Measurements from ENCODE around the gene DDX25. TPM values are rescaled to one million over a fixed set of nuclear protein-coding genes. Genes with fewer than 3 reads are reported as not detected.

The DDX25 gene
- total RNA-seq, 1 donor = not detected

- DNase-seq (ENCODE audit: low read depth) = peak; percentile 74
- TF ChIP-seq CTCF (IDR thresholded peaks at IDR 0.05; ENCODE audit: insufficient read depth, low read depth, low read length) = peak; percentile 92
These were observed 18.8 kb downstream of the DDX25 start for GRCh38 chr11:125923012-125923579.

GRCh38 chr11:125923633-125924032 is 19.3 kb downstream of the DDX25 start:
- H3K4me3 ChIP-seq (ENCODE audit: low read depth, low read length) = no peak overlapping the region
- TF ChIP-seq CTCF (IDR thresholded peaks at IDR 0.05; ENCODE audit: insufficient read depth, low read depth, low read length) = no peak
- no peak for DNase-seq (ENCODE audit: low read depth)

More at GRCh38 chr11:125923012-125923579, 18.8 kb downstream of the DDX25 start:
- H3K4me3 ChIP-seq (ENCODE audit: low read depth, low read length) = no peak overlapping the region

- TF ChIP-seq CTCF (IDR thresholded peaks at IDR 0.05; ENCODE audit: insufficient read depth, low read depth, low read length) = no peak
- DNase-seq (ENCODE audit: low read depth) = no peak
These were observed 20.2 kb downstream of the DDX25 start for GRCh38 chr11:125924384-125925007.

GRCh38 chr11:125925247-125925740 is 21.0 kb downstream of the DDX25 start:
- no peak overlapping the region for H3K4me3 ChIP-seq (ENCODE audit: low read depth, low read length)
- TF ChIP-seq CTCF (IDR thresholded peaks at IDR 0.05; ENCODE audit: insufficient read depth, low read depth, low read length) = no peak
- no peak for DNase-seq (ENCODE audit: low read depth)

More at GRCh38 chr11:125924384-125925007, 20.2 kb downstream of the DDX25 start:
- H3K4me3 ChIP-seq (ENCODE audit: low read depth, low read length) = no peak overlapping the region

- DNase-seq (ENCODE audit: low read depth) = no peak
- H3K4me3 ChIP-seq (ENCODE audit: low read depth, low read length) = no peak overlapping the region
- no peak for TF ChIP-seq CTCF (IDR thresholded peaks at IDR 0.05; ENCODE audit: insufficient read depth, low read depth, low read length)
These were observed 21.5 kb downstream of the DDX25 start for GRCh38 chr11:125925804-125926203.

GRCh38 chr11:125926682-125927081 is 22.4 kb downstream of the DDX25 start:
- TF ChIP-seq CTCF (IDR thresholded peaks at IDR 0.05; ENCODE audit: insufficient read depth, low read depth, low read length) = no peak
- H3K4me3 ChIP-seq (ENCODE audit: low read depth, low read length) = no peak overlapping the region
- DNase-seq (ENCODE audit: low read depth) = no peak
